Mononuclear cell (primary cell): ENCODE data around the gene TUSC2. TPM values are rescaled to one million over a fixed set of nuclear protein-coding genes. Genes with fewer than 3 reads are reported as not detected.
A peak's percentile ranks its signal among the peaks of the same experiment; 100 is the strongest.

ENCODE experiments used
- H3K27me3 ChIP-seq: 2 replicates; pipeline ENCODE4 v1.6.0; 2011; ENCODE audit warnings: low read length, control low read depth; ENCODE audit not compliant: insufficient read depth
- H3K4me1 ChIP-seq: 2 replicates; pipeline ENCODE4 v1.5.1; 2011; ENCODE audit warnings: mild to moderate bottlenecking, low read length, control low read depth; ENCODE audit not compliant: insufficient read depth
- H3K4me3 ChIP-seq: 2 replicates; pipeline ENCODE4 v1.5.1; 2011; ENCODE audit warnings: mild to moderate bottlenecking, low read length, moderate library complexity
- H3K9me3 ChIP-seq: 2 replicates; pipeline ENCODE4 v1.5.1; 2011; ENCODE audit warnings: low read depth, mild to moderate bottlenecking, control low read depth, low read length
- total RNA-seq: library from RNA; depleted of rRNA; stranded (reverse); fragments of >200 nt; gene quantifications from one replicate; pipeline ENCODE4 v1.2.3, GENCODE V29; 2012

Gene TUSC2
- total RNA-seq, 1 donor = 15.3 TPM

DNA sequence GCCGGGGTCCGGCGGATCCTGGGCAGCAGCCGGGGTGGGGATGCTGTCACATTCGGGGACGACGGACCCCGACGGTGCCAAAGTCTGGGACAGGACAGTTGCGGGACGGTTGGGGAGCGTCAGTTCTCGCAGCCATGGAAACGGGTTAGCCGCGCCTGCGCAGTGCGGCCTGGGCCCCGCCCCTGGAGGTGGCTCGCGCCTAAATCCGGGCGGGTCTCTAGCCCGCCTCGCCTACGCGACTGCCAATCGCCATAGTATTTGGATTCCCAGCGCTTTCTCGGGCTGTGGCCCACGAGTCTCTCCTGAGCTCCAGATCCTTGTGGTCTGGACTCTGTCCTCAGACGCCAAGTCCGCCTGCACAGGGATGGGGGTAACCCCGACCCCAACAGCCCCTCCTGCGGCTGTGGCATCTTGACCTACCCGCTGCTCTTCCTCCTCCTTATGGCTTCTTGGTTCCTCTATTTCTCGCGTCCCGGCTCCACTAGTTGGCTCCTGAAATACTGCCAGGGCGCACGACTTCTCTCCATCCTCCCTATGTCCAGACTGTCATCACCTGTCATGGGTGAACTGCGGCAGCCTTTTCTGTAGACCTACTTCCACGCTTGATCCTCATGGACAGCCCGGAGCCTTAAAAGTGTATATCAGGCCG, 17.7 kb upstream of the TUSC2 start, which contains the start of gene ZMYND10:
ZMYND10 (minus strand) TSS at position 147 of the 649 bp plus-strand sequence. CDS start 153 bp downstream, outside the sequence.
- H3K4me1 ChIP-seq = peaks cover 86% of the 10 kb centered on the region
- H3K27me3 ChIP-seq = no peaks in the 10 kb centered on the region
- H3K4me3 ChIP-seq = peak within 1 kb of the TSS; percentile 10

DNA sequence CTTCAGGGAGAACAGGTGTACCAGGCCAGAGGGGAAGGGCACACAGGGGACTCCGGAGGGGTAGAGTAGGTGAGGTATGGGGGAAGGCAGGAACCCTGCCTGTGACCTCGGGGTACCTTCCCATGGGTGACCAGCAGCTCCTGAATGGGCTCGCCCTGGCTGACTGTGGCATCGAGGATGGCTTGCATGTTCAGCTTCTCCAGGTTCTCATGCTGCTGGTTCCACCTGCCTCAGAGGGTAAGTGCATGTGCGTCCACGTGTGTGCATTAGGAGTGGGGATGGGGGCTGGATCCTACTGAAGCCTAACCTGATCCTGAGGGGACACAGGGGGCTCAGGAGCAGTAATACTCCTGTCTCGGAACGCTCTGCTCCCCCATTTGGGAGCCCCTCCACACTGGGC, 17.0 kb upstream of the TUSC2 start:
- H3K9me3 ChIP-seq = no peaks in the 10 kb centered on the region
- H3K4me3 ChIP-seq = no peak overlapping the region
- no peaks in the 10 kb centered on the region for H3K27me3 ChIP-seq
- peaks cover 88% of the 10 kb centered on the region for H3K4me1 ChIP-seq

More for the DNA sequence above, 17.7 kb upstream of the TUSC2 start, which contains the start of gene ZMYND10:
- H3K9me3 ChIP-seq = no peaks in the 10 kb centered on the region

DNA sequence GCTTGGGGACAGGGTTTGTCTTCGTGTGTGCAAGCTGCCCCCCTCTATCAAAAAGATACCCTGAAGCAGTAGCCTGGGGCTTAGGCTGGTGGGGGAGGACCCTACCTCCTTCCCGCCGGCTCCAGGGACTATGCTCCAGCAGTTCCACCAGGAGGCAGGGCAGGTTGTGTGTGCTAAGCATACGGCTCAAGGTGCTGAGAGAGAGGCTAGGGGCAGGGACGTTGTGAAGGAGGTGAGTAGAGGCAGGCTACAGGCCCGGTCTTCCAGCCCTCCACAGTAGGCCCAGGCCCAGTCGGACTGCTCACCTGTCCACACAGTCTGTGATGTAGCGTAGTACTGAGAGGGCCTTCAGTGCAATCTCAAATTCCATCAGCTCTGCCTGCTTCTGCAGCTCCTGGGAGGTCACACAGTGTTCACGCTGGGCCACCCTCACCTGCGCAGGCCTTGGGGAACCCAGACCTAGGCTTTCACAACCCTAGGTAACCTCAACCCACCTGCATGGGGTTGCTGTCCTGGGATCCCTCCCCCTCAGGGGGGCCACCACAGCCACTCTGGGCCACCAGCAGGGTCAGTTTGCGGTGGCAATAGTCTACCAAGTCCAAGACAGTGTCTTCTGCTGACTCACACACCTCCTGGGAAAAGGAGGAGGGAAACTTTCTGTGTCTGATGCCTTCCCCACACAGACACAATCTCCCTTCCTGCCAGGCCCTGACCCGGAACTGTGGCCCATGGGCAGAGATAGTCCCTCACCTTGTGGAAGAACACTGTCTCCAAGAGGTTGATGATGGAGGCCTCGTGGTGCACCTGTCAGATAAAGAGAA, 15.0 kb upstream of the TUSC2 start:
- H3K4me3 ChIP-seq = no peak overlapping the region
- no peaks in the 10 kb centered on the region for H3K9me3 ChIP-seq
- H3K4me1 ChIP-seq = peaks cover 89% of the 10 kb centered on the region
- no peaks in the 10 kb centered on the region for H3K27me3 ChIP-seq

DNA sequence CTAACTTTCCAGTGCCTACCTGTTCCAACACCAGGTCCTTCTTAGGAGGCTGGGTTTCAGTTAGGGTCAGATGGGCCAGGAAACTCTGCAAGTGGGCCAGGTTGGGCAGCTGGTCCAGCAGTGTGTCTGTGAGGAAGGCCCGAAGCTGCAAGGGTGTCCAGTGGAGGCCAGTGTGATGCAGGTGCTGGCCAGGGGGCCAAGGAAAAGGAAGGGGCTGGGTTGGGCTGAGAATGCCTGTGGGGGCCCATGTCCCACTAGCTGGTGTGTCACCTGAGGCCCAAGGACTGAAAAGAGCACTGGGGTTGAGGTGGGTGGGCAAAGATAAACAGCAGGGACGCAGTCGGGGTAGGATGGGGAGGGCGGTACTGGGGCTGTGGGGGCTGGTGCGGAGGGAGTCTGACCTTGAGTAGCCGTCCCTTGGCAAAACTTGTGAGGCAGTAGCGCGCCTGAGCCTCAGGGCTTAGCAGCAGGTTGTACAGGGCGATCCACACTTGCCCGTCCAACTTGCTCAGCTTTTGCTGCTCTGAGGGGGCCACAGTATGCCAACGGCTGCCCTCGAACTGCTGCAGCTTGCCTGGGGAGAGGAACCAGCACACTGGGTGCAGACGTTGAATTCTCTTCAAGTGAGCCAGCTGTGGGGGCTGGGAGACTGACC, 14.1 kb upstream of the TUSC2 start:
- H3K9me3 ChIP-seq = no peaks in the 10 kb centered on the region
- H3K4me1 ChIP-seq = peaks cover 82% of the 10 kb centered on the region
- no peaks in the 10 kb centered on the region for H3K27me3 ChIP-seq
- no peak overlapping the region for H3K4me3 ChIP-seq

DNA sequence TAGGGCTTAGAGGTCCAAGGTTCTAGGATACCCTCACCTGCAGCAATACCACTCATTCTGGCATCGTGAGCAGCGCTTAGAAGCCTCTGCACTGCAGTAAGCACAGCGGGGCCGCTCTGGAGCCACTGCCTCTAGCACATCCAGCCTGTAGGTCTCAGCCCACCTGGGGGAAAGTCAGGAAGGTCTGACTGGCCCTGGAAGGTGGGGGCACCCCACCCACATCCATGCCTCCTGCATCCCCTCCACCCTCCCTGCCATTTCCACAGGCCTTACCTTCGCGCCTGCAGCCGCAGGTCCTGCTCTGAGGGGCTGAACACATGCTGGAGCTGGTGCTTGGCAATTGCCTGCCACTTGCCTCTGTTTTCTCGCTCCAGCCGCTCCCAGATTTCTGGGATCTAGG, 13.5 kb upstream of the TUSC2 start:
- Histone ChIP-seq H3K4me1 (peaks cover 80% of the 10 kb centered on the region), H3K27me3 (no peaks in the 10 kb centered on the region), H3K9me3 (no peaks in the 10 kb centered on the region), H3K4me3 (peak overlapping the region; percentile 68)

DNA sequence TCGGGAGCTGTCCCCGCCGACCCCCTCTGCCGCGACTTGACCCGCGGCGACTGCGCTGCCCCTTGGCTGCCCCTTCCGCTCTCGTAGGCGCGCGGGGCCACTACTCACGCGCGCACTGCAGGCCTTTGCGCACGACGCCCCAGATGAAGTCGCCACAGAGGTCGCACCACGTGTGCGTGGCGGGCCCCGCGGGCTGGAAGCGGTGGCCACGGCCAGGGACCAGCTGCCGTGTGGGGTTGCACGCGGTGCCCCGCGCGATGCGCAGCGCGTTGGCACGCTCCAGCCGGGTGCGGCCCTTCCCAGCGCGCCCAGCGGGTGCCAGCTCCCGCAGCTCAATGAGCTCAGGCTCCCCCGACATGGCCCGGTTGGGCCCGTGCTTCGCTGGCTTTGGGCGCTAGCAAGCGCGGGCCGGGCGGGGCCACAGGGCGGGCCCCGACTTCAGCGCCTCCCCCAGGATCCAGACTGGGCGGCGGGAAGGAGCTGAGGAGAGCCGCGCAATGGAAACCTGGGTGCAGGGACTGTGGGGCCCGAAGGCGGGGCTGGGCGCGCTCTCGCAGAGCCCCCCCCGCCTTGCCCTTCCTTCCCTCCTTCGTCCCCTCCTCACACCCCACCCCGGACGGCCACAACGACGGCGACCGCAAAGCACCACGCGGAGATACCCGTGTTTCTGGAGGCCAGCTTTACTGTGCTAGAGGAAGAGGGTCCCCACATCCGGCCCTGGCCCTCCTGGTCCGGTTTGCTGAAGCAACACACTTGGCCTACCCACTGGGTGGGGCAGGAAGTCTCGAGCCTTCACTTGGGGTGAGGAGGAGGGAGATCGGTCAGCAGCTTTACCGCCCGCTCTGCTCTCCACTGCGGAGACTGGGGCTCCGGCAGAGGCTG, 12.7 kb upstream of the TUSC2 start, which contains the start of gene RASSF1:
RASSF1 (minus strand) TSS at position 389 of the 882 bp plus-strand sequence; CDS start at position 358, 31 bp downstream.
- Histone ChIP-seq H3K9me3 (no peaks in the 10 kb centered on the region), H3K27me3 (no peaks in the 10 kb centered on the region), H3K4me3 (peak within 1 kb of the TSS; percentile 68), H3K4me1 (peaks cover 80% of the 10 kb centered on the region)

DNA sequence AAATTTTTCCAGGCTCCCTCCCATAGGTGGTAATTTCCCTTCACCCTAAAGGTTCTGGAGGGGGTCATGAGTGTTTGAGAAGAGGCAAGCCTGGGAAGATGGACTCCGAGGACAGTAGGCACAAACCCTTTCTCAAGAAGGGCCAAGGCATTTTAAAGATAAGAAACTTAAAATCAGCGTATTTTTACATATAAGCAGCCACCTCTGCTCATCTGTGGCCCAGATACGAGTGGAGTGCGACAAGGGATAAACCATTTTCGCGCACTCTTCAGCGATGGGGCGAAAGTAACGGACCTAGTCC, 12.1 kb upstream of the TUSC2 start:
- Histone ChIP-seq H3K4me1 (peaks cover 80% of the 10 kb centered on the region), H3K27me3 (no peaks in the 10 kb centered on the region), H3K9me3 (no peaks in the 10 kb centered on the region), H3K4me3 (peak overlapping the region; percentile 68)

DNA sequence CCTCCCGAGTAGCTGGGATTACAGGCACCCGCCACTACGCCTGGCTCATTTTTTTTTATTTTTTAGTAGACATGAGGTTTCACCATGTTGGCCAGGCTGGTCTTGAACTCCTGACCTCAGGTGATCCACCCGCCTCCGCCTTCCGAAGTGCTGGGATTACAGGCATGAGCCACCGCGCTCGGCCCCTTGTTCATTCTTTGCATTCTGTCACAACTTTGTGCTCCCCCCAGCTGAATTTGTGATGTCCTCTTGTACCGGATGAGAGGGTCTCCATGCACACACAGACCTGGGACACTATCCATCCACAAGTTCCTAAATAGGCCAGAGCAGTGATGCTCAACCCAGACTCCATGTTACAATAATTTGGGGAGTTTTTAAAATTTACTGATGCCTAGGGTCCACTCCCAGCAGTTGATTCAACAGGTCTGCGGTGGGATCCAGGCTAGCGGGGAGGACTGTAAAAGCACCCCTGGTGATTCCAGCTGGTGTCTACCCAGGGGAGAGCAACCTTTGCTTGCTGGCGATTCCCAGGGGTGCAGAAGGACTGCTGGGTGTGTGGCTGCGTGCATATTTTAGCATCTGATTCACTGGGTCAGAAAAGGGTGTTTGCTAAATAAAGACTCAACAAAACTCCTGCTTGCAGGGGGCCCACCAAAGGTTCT, 11.6 kb upstream of the TUSC2 start:
- Histone ChIP-seq H3K9me3 (no peaks in the 10 kb centered on the region), H3K27me3 (no peaks in the 10 kb centered on the region), H3K4me3 (peak overlapping the region; percentile 68), H3K4me1 (peaks cover 82% of the 10 kb centered on the region)

DNA sequence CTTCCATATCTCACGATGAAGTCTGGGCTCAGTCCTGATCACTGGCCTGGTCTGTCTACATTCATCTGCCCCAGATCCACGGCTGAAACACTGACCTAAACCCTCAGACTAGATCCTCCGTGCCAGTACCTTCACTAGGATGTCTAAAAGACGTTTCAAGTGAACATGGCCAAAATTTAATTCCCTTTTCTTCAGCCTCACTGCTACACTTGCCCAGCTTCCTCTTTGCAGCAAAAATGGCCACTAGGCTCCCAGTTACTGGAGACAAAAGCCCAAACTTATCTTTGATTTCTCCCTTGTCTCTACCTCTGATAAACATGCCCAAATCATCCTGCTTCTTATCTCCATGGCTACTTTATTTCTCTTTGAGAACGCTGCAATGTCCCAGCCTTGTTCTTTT, 10.9 kb upstream of the TUSC2 start:
- Histone ChIP-seq H3K9me3 (no peaks in the 10 kb centered on the region), H3K27me3 (no peaks in the 10 kb centered on the region), H3K4me3 (peak overlapping the region; percentile 68), H3K4me1 (peaks cover 88% of the 10 kb centered on the region)

DNA sequence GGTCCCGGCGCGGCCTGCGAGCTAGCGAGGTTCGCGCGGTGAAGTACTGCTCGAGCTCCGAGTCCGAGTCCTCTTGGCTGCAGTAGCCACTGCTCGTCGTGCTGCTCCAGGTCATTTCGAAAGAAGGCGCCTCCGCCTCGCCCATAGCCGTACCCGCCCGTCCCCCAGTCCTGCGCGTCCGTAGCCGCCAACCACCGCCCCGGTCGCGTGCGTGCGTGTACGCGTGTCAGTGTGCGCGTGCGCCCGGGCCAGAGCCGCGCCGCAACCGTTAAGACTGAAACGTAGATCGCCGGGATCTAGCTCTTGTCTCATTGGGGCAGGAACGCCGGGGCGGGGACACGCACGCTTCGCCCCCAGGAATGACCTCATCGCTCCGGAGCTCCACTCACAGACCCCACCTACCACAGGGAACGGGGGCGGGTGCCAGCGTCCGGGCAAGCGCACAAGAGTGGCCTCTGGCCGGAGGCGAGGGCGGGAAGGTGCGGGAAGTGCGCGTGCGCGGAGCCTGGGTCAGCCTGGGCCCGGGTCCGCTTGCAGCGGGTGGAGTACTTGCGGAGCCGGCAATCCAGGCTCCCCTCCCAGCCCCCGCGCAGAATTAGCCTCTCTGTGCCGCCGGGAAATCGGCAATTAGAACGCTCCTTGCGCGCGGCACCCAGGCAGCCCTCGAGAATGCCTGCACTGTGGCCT, 9.3 kb upstream of the TUSC2 start:
- Histone ChIP-seq H3K4me3 (peak overlapping the region; percentile 68), H3K4me1 (peaks cover 86% of the 10 kb centered on the region), H3K27me3 (no peaks in the 10 kb centered on the region), H3K9me3 (no peaks in the 10 kb centered on the region)

DNA sequence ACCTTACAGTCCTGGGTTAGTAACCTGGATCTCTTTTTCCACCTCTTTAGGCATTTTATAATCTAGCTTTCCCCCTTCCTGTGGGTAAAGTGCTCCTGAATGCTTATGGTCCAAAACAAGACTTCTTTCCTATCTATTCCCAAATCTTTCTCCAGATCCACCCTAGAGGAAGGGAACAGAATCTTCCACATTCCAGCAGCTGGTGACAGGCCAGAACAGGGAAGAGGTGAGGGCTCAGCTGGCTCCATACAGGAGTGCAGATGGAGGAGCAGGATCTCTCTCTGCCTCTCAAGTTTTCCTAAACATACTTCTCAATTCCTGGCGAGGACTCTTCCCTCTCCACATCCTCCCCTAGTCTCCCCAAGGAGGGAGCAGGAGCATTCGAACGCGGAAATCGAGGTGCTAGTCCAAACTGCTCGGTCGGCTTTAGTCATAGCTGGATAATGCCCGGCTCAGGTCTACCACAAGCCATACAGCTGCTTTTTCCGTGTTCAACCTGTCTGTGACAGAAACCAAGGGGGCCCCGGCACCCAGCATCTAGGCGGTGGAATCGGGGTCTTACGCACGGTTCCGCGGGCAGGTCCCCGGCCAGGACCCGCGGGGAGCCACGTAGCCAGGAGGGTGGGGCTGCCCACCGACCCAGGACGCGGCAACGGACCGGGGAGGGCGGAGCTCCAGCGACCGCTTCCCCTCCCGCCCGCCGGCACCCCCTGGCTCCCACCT, 8.6 kb upstream of the TUSC2 start:
- H3K9me3 ChIP-seq = no peaks in the 10 kb centered on the region
- peak overlapping the region; percentile 68 for H3K4me3 ChIP-seq
- H3K4me1 ChIP-seq = peaks cover 79% of the 10 kb centered on the region
- no peaks in the 10 kb centered on the region for H3K27me3 ChIP-seq

DNA sequence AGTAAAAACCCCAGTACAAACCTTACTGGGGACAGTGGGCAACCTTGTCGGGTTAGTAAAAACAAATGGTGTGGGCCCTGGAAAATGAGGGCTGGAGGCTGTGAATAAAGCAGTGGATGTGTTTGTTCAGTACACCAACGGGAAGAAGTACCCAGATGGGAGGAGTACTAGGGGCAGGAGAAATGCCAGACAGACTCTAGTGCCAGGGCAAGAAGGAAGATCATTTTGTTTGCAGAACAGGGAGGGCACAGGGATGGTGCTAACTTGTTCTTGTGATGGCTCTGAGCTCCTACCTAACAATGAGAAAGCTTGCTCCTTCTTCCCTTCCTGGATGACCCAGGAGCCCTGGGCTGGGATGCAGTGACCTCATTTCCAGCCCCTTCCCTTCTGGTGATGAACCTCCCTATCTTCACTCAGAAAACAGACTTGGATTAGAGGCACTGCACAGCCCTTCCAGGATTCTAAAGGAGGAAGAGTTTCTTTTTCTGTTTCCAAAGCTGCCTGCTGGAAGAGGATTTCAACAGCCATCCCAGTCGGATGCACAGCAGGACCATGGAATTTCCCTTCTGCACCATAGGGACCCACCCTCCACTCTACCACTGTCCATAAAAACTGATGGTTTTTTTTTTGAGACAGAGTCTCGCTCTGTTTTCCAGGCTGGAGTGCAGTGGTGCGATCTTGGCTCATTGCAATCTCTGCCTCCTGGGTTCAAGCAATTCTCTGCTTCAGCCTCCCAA, 6.5 kb upstream of the TUSC2 start:
- Histone ChIP-seq H3K4me1 (peaks cover 58% of the 10 kb centered on the region), H3K9me3 (no peaks in the 10 kb centered on the region), H3K4me3 (no peak overlapping the region), H3K27me3 (no peaks in the 10 kb centered on the region)
